A673 (cell line): ENCODE measurements around the gene SLC6A6.

Experiments
- CTCF ChIP-seq: fragments of 300-800, 200-600 bp; sonication (generic); conservative IDR thresholded peaks from 2 replicates; pipeline ENCODE4 v1.5.1; 2017; ENCODE audit warnings: low read depth, mild to moderate bottlenecking, antibody characterized with exemption, low read length, moderate library complexity, mixed read lengths
- EZH2 ChIP-seq: fragments of 200-600 bp; sonication (generic); IDR thresholded peaks from 2 replicates; pipeline ENCODE4 v1.6.1; 2017; ENCODE audit warnings: borderline replicate concordance, low read depth, mild to moderate bottlenecking, mixed read lengths, antibody characterized with exemption, low read length; ENCODE audit not compliant: poor library complexity, severe bottlenecking

DNA sequence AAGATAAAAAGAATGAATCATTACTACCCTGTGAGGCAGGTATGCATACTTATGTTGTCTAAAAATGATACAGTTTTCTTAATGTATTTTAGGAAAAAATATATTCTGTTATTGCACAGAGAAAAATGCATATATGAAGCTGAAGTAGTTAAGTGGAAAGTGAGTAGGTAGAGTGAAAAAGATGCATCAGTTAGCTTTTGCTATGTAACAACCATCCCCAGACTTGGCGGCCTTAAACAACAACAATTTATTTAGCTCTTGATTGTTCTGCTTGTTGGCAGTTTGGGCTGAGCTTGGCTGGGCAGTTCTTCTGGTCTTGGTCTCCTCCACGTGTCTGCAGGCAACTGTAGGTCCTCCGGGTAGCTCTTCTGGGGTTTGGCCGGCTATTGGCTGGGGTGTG, 45.7 kb downstream of the SLC6A6 start:
- TF ChIP-seq EZH2 (no peak), CTCF (no peak)
